PC-9 (cell line): Measurements from ENCODE around the gene EXOC3L2.

Experiments
- CTCF ChIP-seq: fragments of 200-600 bp; sonication (generic); conservative IDR thresholded peaks from 2 replicates; pipeline ENCODE4 v1.6.1; 2017; ENCODE audit warnings: mixed run types, antibody characterized with exemption, mild to moderate bottlenecking, moderate library complexity
- EZH2 ChIP-seq: fragments of 200-600 bp; sonication (generic); IDR thresholded peaks from 2 replicates; pipeline ENCODE4 v1.8.0; 2017; ENCODE audit warnings: antibody characterized with exemption, low read depth

DNA sequence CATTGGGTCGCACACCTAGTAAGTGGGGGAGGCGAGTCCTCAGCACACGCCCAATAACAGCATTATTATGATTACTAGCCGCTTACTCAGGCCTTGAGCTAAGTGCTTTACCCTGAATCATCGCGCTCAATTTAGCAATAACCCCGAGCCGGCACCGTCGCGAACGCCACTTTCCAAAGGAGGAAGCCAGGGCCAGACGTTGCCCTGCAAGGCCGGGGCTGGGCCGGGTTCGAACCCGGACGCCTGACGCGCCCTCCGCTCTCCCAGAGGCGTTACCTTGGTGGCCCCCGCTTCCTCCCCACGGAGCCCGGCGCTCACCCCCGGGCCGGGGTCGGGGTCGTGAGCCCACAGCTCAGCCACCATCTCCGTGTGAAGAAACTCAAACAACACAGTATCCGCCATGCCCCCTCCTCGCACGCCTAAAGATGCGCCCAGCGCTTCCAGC is 67.4 kb downstream of the EXOC3L2 start, which contains the start of gene TRAPPC6A:
- no peak for TF ChIP-seq CTCF
- TF ChIP-seq EZH2 = no peak
